ENCODE measurements around the gene ZGPAT.

GRCh38 chr20:63706027-63706695 is 1.7 kb upstream of the ZGPAT start:
- TF ChIP-seq CTCF (IDR thresholded peaks at IDR 0.05 in 4 of 5, conservative IDR thresholded peaks at IDR 0.05 in 1 of 5) = no peak
- TF ChIP-seq POLR2A (IDR thresholded peaks at IDR 0.05) = no peak
